Mammary epithelial cell (primary cell): ENCODE measurements around the gene MSLN.

Experiments used
- CTCF ChIP-seq, 2 donors: IDR thresholded peaks in 1 of 2; conservative IDR thresholded peaks in 1 of 2; 2 replicates each; pipeline ENCODE4 v1.5.1; 2011 to 2012; ENCODE audit warnings: inconsistent platforms in 2 of 2, low read length in 2 of 2, mild to moderate bottlenecking in 2 of 2, control low read depth in 1 of 2, low read depth in 1 of 2; ENCODE audit not compliant: insufficient read depth in 1 of 2; ENCODE audit errors: extremely low read depth in 1 of 2
- EZH2 ChIP-seq: IDR thresholded peaks from 2 replicates; pipeline ENCODE4 v1.6.1; 2012; ENCODE audit warnings: low read length, inconsistent platforms, borderline replicate concordance

- TF ChIP-seq CTCF (conservative IDR thresholded peaks at IDR 0.05 in 1 of 2, IDR thresholded peaks at IDR 0.05 in 1 of 2; ENCODE audit: extremely low read depth in 1 of 2, insufficient read depth in 1 of 2, low read depth in 1 of 2, low read length in 2 of 2) (peak; percentile 21 to 27), EZH2 (no peak)
These were observed 16.6 kb upstream of the MSLN start for GRCh38 chr16:743794-744500.
